HG02840 (cell line): Measurements from ENCODE around the gene MRS2.

Source experiments
- ATAC-seq: cut with Tn5 transposase; IDR thresholded peaks from one replicate; pipeline ENCODE4 v1.9.1; 2021; ENCODE audit warnings: mild to moderate bottlenecking, moderate library complexity, moderate number of reproducible peaks; ENCODE audit not compliant: unreplicated experiment, low FRiP score

The MRS2 gene

GRCh38 chr6:24458941-24459340 is 56.2 kb downstream of the MRS2 start:
- ATAC-seq: no peak

GRCh38 chr6:24460966-24461365 is 58.2 kb downstream of the MRS2 start:
- ATAC-seq: no peak

- no peak for ATAC-seq
Measured at GRCh38 chr6:24464253-24465038, 61.7 kb downstream of the MRS2 start.

- ATAC-seq: no peak
Measured at GRCh38 chr6:24469811-24470210, 67.1 kb downstream of the MRS2 start.

DNA sequence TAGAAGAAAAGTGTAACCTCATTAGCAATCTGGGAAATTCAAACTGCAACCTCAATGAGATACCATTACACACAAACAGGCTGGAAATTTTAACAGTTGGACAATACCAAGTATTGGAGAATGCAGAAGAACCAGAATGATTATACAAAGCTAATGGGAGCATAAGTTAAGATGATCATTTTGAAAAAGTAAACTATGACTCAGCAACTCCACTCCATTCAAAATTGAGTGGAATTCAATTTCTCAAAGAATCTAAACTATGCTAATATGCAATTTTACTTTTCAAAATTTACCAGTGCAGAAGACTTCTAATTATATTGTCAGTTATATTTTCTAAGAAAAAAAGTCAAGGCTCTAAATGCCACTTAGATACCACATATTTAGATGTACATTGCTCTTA is 69.4 kb downstream of the MRS2 start:
- no peak for ATAC-seq
